GM19035 (cell line): ENCODE data around the gene FOS.
A peak's percentile ranks its signal among the peaks of the same experiment; 100 is the strongest.
"Not testable (repeated sequence)": the region's sequence is repeated elsewhere in the genome, so short reads cannot be mapped to it uniquely, and the experiment has no call there.

Experiments
- ATAC-seq: cut with Tn5 transposase; IDR thresholded peaks from one replicate; pipeline ENCODE4 v1.9.1; 2021; ENCODE audit not compliant: unreplicated experiment

The FOS gene

GRCh38 chr14:75274899-75275569, 3.6 kb upstream of the FOS start:
- ATAC-seq: no peak

DNA sequence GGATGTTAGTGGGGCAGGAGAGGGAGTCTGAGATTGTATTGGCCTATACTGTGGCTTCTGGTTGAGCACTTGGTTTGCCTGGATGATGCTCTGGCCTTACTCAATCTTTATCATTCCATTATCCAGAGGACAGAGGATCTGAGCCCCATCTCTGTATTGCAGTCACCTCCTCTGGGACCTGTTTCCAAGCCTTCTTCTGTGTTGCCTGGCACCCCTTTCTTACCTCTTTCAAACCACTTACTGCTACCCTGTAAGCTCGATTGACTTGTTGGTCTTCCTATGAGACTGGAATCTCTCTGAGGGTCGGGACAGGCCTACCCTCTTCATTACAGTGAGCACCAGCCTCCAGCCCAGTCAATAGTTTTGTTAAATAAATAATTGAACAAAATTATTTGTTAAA, 3.0 kb upstream of the FOS start:
- no peak for ATAC-seq

GRCh38 chr14:75277008-75277814, 1.4 kb upstream of the FOS start:
- ATAC-seq: no peak

- ATAC-seq: peak; percentile 4
Measured at GRCh38 chr14:75277815-75278421, 710 bp upstream of the FOS start.

- peak; percentile 6 for ATAC-seq
Measured at GRCh38 chr14:75279153-75279762, 630 bp downstream of the FOS start.

GRCh38 chr14:75279763-75280290, 1.2 kb downstream of the FOS start:
- no peak for ATAC-seq

GRCh38 chr14:75280291-75280830, 1.7 kb downstream of the FOS start:
- no peak for ATAC-seq

DNA sequence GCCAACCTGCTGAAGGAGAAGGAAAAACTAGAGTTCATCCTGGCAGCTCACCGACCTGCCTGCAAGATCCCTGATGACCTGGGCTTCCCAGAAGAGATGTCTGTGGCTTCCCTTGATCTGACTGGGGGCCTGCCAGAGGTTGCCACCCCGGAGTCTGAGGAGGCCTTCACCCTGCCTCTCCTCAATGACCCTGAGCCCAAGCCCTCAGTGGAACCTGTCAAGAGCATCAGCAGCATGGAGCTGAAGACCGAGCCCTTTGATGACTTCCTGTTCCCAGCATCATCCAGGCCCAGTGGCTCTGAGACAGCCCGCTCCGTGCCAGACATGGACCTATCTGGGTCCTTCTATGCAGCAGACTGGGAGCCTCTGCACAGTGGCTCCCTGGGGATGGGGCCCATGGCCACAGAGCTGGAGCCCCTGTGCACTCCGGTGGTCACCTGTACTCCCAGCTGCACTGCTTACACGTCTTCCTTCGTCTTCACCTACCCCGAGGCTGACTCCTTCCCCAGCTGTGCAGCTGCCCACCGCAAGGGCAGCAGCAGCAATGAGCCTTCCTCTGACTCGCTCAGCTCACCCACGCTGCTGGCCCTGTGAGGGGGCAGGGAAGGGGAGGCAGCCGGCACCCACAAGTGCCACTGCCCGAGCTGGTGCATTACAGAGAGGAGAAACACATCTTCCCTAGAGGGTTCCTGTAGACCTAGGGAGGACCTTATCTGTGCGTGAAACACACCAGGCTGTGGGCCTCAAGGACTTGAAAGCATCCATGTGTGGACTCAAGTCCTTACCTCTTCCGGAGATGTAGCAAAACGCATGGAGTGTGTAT, 2.4 kb downstream of the FOS start:
- ATAC-seq: no peak

- ATAC-seq: no peak
Measured at GRCh38 chr14:75281654-75282019, 3.0 kb downstream of the FOS start.

- no peak for ATAC-seq
Measured at GRCh38 chr14:75282170-75282554, 3.5 kb downstream of the FOS start.

- ATAC-seq: not testable (repeated sequence)
Measured at GRCh38 chr14:75282555-75283161, 4.0 kb downstream of the FOS start.

GRCh38 chr14:75283162-75283832, 4.7 kb downstream of the FOS start:
- no peak for ATAC-seq

GRCh38 chr14:75283833-75284563, 5.4 kb downstream of the FOS start:
- ATAC-seq: no peak

GRCh38 chr14:75285331-75285730, 6.7 kb downstream of the FOS start:
- ATAC-seq: no peak

GRCh38 chr14:75286313-75286712, 7.7 kb downstream of the FOS start:
- no peak for ATAC-seq

DNA sequence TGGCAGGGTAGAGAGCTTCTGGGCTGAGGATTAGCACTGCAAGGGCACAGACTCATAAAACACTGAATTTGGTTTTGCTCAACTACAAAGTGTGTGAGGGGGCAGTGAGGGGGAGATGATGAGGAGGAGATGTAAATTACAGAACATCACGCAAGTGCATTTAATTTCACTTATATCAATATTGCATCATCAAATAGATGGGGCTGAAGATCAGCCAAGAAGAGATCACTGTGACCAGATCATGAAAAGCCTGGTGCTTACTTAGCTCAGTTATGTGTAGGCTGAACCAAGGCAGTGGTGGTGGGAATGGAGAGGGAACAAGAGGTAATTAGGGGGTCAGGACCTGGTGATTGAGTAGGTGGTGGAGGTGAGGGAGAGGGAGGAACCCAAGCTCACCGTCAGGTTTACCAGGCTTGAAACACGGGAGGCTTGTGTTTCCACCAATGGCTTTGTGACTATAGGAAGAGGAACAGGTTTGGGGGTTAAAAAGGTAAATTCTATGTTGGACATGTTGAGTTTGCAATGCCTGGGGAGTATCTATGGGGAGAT, 11.3 kb downstream of the FOS start:
- no peak for ATAC-seq

GRCh38 chr14:75290851-75291250, 12.2 kb downstream of the FOS start:
- no peak for ATAC-seq

GRCh38 chr14:75291331-75291730, 12.7 kb downstream of the FOS start:
- no peak for ATAC-seq
